HG03457 (cell line): ENCODE measurements around the gene WBP2.

Experiments used
- ATAC-seq: cut with Tn5 transposase; IDR thresholded peaks from one replicate; pipeline ENCODE4 v1.9.1; 2021; ENCODE audit warnings: moderate number of reproducible peaks; ENCODE audit not compliant: unreplicated experiment

The WBP2 gene

GRCh38 chr17:75831032-75831571 is 24.0 kb downstream of the WBP2 start:
- ATAC-seq: no peak

GRCh38 chr17:75830164-75831031 is 24.7 kb downstream of the WBP2 start:
- no peak for ATAC-seq

DNA sequence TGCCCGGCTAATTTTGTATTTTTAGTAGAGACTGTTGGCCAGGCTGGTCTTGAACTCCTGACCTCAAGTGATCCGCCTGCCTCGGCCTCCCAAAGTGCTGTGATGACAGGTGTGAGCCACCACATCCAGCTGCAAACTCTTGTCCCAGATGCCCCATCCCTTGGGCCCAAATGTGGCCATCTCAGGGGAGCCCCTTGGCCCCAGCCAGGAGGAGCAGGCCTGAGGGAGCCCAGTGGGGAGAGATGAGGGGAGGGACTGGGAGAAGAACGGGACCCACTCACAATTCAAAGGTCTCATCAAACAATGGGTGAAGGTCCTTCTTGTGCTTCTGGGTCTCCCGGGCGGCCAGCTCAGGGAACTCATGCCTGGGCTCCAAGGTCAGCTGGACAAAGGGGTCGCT is 25.4 kb downstream of the WBP2 start:
- ATAC-seq: no peak

DNA sequence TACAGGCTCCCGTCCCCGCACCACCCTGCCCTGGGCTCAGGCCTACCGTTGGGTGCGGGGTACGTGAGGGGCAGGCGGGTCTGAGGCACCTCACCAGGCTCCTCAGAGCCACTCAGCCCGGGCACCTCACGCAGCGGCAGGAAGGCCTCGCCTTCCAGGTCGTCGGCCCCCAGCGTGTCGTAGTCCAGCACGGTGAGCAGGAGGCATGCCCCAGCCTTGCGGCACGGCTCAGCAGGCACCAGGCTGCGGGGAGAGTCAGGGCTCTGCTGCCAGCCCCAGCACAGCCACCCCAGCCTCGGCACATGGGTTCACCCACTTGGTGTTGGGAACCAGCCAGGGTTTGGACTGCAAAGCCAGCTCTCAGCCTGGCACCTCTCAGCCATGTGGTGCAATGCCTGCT is 26.4 kb downstream of the WBP2 start:
- ATAC-seq: no peak

DNA sequence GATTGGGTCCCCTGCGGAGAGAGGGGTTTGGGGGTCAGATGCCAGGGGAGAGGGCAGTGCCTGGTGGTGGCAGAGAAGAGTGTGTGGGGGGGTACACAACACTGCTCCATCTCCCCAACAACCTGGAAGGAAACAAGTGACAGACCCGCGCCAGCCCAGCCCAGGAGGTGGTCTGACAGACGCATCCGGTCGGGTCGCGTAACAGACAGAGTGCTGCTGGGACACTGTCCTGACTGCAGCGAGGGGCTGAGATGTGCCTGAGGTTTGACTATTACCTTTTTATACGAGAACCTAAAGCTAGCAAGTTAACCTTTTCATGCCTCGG is 27.1 kb downstream of the WBP2 start:
- ATAC-seq: no peak

DNA sequence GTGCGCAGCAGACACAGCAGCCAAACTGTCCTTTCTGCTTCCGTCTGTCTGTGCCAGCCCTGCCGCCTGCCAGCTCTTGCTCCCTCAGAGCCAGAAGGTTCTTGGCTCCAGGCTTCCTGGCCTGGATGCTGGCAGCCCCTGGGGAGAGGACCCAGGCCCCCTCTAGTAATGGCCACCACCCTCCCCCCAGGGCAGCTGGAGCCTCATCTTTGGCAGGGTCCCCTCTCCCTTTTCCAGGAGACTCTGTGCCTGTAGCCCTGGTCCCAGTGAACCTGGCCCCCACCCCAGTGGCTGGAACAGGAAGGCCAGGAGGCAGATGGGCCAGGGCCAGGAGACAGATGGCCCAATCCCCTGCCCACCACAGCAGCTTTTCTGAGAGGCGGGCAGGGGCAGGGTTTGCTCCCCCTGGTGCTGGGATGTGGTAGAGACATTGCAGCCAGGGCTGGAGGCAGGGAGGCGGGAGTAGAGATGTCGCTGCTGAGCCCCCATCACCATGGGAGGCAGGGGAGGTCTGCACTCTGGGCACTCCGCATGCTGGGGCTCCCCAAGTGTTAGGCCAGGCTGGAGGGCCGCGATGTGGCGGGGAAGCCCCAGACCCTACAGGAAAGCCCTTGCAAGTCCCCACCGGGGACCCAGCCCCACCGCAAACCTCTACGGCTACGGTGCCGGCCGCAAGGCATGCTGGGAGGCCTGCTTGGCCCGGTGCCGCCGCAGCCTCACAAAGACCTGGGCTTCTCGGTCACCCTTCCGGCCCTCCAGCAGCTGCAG is 27.6 kb downstream of the WBP2 start:
- ATAC-seq: no peak

DNA sequence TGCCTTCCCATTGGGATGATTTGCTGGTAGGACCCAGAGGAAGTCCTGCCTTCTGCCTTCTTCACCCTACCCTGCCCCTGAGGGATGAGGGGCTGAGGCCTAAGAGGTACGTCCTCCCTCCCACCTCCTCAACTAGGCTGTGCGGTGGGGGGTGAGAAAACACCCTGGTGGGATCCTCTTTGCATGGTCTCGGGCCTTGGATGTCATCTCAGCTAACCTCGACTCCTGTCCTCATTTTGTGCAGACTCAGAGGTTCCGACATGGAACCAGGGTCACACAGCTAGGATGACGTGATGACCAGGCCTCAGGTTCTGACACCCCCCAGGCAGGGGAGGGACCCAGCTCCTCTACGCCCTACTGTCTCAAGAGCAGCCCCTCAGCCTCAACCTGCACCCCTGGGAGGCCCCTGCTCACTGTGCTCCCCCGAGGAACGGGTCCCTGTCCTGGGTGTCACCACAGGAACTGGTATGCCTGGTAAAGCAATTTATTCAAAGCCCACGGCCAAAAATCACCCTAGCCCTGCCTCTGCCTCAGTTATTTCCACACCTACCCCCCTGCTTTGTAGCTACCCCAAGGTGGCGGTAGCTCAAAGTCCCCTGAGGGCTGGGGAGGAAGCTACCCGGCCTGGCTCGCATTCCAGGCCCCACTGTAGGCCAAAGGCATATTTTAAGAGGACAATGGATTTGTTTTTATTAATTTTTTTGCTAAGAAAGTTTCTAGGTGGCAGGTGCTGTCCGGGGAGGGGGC is 28.4 kb downstream of the WBP2 start:
- ATAC-seq: no peak

GRCh38 chr17:75825748-75826370 is 29.3 kb downstream of the WBP2 start:
- ATAC-seq: no peak

DNA sequence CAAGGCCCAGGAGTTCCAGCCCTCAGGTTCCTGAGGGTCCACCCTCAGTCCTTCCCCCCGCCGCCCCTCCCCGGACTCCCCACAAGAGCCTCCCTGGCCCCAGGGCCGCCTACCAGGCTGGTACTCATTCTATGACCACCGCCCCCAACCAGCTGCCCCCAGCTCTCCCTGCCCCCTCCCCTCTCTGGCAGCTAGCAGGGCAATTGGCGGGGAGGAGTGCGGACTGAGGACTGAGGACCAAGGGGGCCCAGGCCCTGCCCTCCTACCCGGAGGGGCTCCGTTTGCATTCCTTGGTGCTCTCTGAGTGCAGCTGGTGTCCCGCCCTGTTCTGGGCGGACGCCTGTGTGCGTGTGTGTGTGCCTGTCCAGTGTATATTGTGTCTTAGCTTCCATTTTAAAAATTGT is 30.0 kb downstream of the WBP2 start:
- no peak for ATAC-seq

- no peak for ATAC-seq
These were observed 30.5 kb downstream of the WBP2 start for GRCh38 chr17:75824666-75825065.

GRCh38 chr17:75824050-75824552 is 31.0 kb downstream of the WBP2 start:
- no peak for ATAC-seq

DNA sequence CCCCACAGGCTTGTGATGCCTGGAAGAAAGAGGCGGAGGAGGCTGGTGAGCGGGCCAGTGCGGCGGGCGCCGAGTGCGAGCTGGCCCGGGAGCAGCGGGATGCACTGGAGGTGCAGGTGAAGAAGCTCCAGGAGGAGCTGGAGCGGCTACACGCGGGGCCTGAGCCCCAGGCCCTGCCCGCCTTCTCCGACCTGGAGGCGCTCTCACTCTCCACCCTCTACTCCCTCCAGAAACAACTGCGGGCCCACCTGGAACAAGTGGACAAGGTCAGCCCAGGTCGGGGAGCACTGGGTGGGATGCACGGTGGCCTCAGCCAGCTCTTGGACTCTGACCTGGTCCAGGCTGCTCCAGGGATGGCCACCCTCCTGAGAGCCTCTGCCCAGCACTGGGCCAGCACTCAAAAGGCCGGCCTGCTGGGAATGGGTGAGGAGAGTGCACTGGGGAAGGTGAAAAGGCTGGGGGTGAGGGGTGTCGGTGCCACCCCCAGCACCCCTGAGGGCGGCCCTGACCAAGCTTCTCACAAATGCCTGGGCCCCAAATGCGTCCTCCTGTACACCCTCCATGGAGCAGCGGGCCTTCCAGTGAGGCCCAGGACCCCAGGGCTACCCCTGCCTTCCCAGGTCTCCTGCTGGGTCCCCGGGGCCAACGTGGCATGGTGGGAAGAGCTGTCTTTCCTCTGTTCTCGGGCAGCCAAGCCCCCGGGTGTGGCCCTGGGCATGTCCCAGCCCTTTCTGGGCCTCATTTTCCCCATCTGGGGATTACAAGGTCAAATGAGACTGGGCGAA is 31.7 kb downstream of the WBP2 start:
- ATAC-seq: no peak

GRCh38 chr17:75822800-75823166 is 32.4 kb downstream of the WBP2 start:
- ATAC-seq: no peak

- ATAC-seq: no peak
These were observed 32.9 kb downstream of the WBP2 start for GRCh38 chr17:75822119-75822799.

GRCh38 chr17:75821552-75821951 is 33.6 kb downstream of the WBP2 start:
- ATAC-seq: no peak

DNA sequence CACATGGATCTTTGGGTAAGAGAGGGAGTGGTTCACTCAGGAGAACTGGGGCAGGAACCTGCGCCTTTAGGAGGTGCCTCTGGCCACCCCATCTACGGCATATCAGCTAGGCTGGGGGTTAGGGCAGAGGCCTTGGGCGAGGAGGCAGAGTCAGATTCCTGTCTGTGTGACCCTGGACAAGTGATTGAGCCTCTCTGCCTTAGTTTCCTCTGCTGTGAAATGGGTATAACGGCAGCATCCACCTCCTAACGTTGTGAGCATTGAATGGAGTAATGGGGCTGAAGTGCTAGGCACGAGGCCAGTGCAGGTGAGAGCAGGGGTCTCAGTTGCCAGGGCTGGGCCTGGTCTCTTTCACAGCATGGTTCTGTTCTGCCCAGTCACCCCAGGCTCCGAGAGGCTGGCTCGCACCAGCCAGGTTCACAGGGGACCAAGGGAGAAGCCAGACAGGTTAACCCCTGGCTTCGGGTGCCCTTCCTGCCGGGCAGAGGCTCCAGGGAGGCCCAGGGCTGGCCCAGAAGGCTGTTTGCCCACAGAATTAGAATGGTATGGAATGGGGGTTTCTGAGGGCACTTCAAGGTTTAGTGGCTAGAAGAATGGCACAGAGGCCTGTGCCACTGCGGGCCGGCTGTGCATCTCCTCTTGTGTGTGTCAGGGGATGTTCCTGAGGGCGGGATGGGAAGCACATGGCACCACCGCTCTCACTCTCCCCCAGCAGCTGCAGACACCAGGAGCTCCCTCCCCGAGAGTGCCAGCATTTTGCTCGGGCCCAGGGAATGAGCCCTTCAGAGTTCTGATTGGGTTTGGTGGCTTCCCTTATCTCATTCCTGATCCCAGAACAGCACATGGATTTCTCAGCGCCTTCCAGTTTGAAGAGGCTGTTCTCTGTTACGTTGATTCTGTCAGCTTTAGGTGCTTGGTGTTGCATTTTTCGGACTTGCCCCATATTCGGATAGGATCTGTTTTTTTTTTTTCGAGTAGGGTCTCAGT is 34.7 kb downstream of the WBP2 start:
- no peak for ATAC-seq

GRCh38 chr17:75819678-75820077 is 35.5 kb downstream of the WBP2 start:
- ATAC-seq: no peak

DNA sequence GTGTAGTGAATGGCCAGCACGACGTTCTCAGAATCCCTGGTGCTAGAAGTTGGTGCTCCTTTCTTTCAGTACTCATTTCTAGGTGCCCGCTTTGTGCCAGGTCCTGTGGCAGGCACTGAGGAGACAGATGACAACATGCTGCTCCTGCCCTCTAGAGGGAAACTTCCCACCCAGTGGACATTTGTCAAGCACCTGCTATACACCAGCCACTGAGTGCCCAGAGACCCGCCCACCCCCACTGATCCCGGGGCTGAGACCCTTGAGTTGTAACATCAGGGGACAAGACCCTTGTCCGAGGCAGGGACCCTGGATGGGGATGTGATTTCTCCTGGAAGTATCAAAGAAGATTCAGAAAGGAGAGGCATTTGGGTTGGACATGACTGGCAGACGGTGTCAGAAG is 36.0 kb downstream of the WBP2 start:
- no peak for ATAC-seq
